SU-DHL-6 (cell line): ENCODE results near the gene LAMA3.

Experiments used
- H2AFZ ChIP-seq: fragments of 200-600 bp; sonication (generic); 2 replicates; pipeline ENCODE4 v1.6.1; 2014; ENCODE audit warnings: low read depth, mild to moderate bottlenecking, moderate library complexity, mixed read lengths, antibody characterized with exemption, low read length; ENCODE audit not compliant: severe bottlenecking
- H3F3A ChIP-seq: fragments of 200-600 bp; shearing (Covaris generic); 2 replicates; pipeline ENCODE4 v1.6.0; 2016; ENCODE audit warnings: antibody characterized with exemption, mild to moderate bottlenecking; ENCODE audit not compliant: insufficient read depth
- H3K27ac ChIP-seq: fragments of 200-600 bp; sonication (generic); 2 replicates; pipeline ENCODE4 v1.5.1; 2016; ENCODE audit warnings: low read depth, mild to moderate bottlenecking, low read length, moderate library complexity, mixed read lengths
- H3K27me3 ChIP-seq: fragments of 200-600 bp; sonication (generic), shearing (Covaris generic); 2 replicates; pipeline ENCODE4 v1.6.0; 2014; ENCODE audit warnings: mild to moderate bottlenecking, low read length
- H3K36me3 ChIP-seq: fragments of 200-600 bp; sonication (generic); 2 replicates; pipeline ENCODE4 v1.6.1; 2014; ENCODE audit warnings: mild to moderate bottlenecking, low read length, mixed read lengths
- H3K4me2 ChIP-seq: fragments of 300-600, 200-600 bp; shearing (Covaris generic), sonication (generic); 2 replicates; pipeline ENCODE4 v1.6.0; 2014; ENCODE audit warnings: low read length, low read depth, mild to moderate bottlenecking; ENCODE audit not compliant: poor library complexity, severe bottlenecking
- H3K4me3 ChIP-seq: fragments of 200-600 bp; sonication (generic); 2 replicates; pipeline ENCODE4 v1.5.1; 2014; ENCODE audit warnings: antibody characterized with exemption, low read length, mild to moderate bottlenecking, mixed read lengths; ENCODE audit not compliant: insufficient read depth, poor library complexity, severe bottlenecking
- H3K79me2 ChIP-seq: fragments of 200-600 bp; sonication (generic); 2 replicates; pipeline ENCODE4 v1.6.1; 2014; ENCODE audit warnings: mild to moderate bottlenecking, low read length, moderate library complexity; ENCODE audit not compliant: insufficient read depth
- H3K9ac ChIP-seq: fragments of 200-600 bp; sonication (generic); 2 replicates; pipeline ENCODE4 v1.7.0; 2014; ENCODE audit warnings: mild to moderate bottlenecking, low read length
- H3K9me2 ChIP-seq: fragments of 200-600 bp; sonication (generic); replicated peaks from 2 replicates; pipeline ENCODE4 v1.6.1; 2014; ENCODE audit warnings: low read length; ENCODE audit not compliant: insufficient read depth
- H3K9me3 ChIP-seq: fragments of 200-600 bp; sonication (generic); 2 replicates; pipeline ENCODE4 v1.6.1; 2014; ENCODE audit warnings: low read length, mixed read lengths; ENCODE audit not compliant: insufficient read depth
- H4K20me1 ChIP-seq: fragments of 200-600 bp; sonication (generic); 2 replicates; pipeline ENCODE4 v1.6.1; 2014; ENCODE audit warnings: low read depth, mild to moderate bottlenecking, antibody characterized with exemption, low read length, moderate library complexity, mixed read lengths
- CTCF ChIP-seq: fragments of 200-600 bp; sonication (generic); IDR thresholded peaks from one replicate; pipeline ENCODE4 v1.5.1; 2017; ENCODE audit warnings: antibody characterized with exemption, mild to moderate bottlenecking, low read length, moderate library complexity; ENCODE audit not compliant: insufficient read depth, poor library complexity, severe bottlenecking
- EZH2phosphoT487 ChIP-seq: fragments of 200-600 bp; sonication (generic), shearing (Covaris generic); conservative IDR thresholded peaks from 2 replicates; pipeline ENCODE4 v1.6.1; 2018; ENCODE audit warnings: mild to moderate bottlenecking, antibody characterized with exemption, low read length, moderate library complexity, mixed read lengths

LAMA3 gene

GRCh38 chr18:23897733-23898132, 208.5 kb downstream of the LAMA3 start:
- Histone ChIP-seq H3K9ac (no peak overlapping the region), H3K4me2 (no peak overlapping the region), H3K9me3 (no peaks in the 10 kb centered on the region), H3K4me3 (no peak overlapping the region), H4K20me1 (no peaks in the 10 kb centered on the region), H3K27ac (no peak overlapping the region), H3F3A (no peaks in the 10 kb centered on the region), H3K27me3 (no peaks in the 10 kb centered on the region), H3K36me3 (no peaks in the 10 kb centered on the region), H2AFZ (no peak overlapping the region), H3K79me2 (no peaks in the 10 kb centered on the region), H3K9me2 (no peaks in the 10 kb centered on the region)
- TF ChIP-seq CTCF (no peak), EZH2phosphoT487 (no peak)

GRCh38 chr18:23900994-23901393, 211.7 kb downstream of the LAMA3 start:
- H3K9me3 ChIP-seq, result no peaks in the 10 kb centered on the region
- no peaks in the 10 kb centered on the region for H4K20me1 ChIP-seq
- H2AFZ ChIP-seq, result no peak overlapping the region
- TF ChIP-seq EZH2phosphoT487 (no peak), CTCF (no peak)
- no peaks in the 10 kb centered on the region for H3K79me2 ChIP-seq
- H3K9me2 ChIP-seq, result no peaks in the 10 kb centered on the region
- no peak overlapping the region for H3K27ac ChIP-seq
- H3K36me3 ChIP-seq, result no peaks in the 10 kb centered on the region
- no peaks in the 10 kb centered on the region for H3F3A ChIP-seq
- H3K4me2 ChIP-seq, result no peak overlapping the region
- H3K27me3 ChIP-seq, result no peaks in the 10 kb centered on the region
- H3K4me3 ChIP-seq, result no peak overlapping the region
- H3K9ac ChIP-seq, result no peak overlapping the region

GRCh38 chr18:23902396-23902795, 213.1 kb downstream of the LAMA3 start:
- H3K4me2 ChIP-seq, result no peak overlapping the region
- H3K27ac ChIP-seq, result no peak overlapping the region
- H3K9me3 ChIP-seq, result no peaks in the 10 kb centered on the region
- no peaks in the 10 kb centered on the region for H3K36me3 ChIP-seq
- H3K9me2 ChIP-seq, result no peaks in the 10 kb centered on the region
- no peaks in the 10 kb centered on the region for H4K20me1 ChIP-seq
- no peak overlapping the region for H3K4me3 ChIP-seq
- H3K79me2 ChIP-seq, result no peaks in the 10 kb centered on the region
- H3K27me3 ChIP-seq, result no peaks in the 10 kb centered on the region
- TF ChIP-seq EZH2phosphoT487, result no peak
- TF ChIP-seq CTCF, result no peak
- no peak overlapping the region for H3K9ac ChIP-seq
- no peak overlapping the region for H2AFZ ChIP-seq
- H3F3A ChIP-seq, result no peaks in the 10 kb centered on the region

- H2AFZ ChIP-seq, result no peak overlapping the region
These were observed 214.7 kb downstream of the LAMA3 start for GRCh38 chr18:23903971-23904370.

More at GRCh38 chr18:23903971-23904370, 214.7 kb downstream of the LAMA3 start:
- Histone ChIP-seq H3K27me3 (no peaks in the 10 kb centered on the region), H3K27ac (no peak overlapping the region), H3F3A (no peaks in the 10 kb centered on the region), H3K4me3 (no peak overlapping the region), H3K9me2 (no peaks in the 10 kb centered on the region), H3K4me2 (no peak overlapping the region), H4K20me1 (no peaks in the 10 kb centered on the region), H3K9me3 (no peaks in the 10 kb centered on the region), H3K79me2 (no peaks in the 10 kb centered on the region), H3K9ac (no peak overlapping the region), H3K36me3 (no peaks in the 10 kb centered on the region)
- TF ChIP-seq EZH2phosphoT487, result no peak
- TF ChIP-seq CTCF, result no peak
